Fibroblast of lung (primary cell): ENCODE data around the gene HSPG2.

Experiments used
- EZH2 ChIP-seq: IDR thresholded peaks from 2 replicates; pipeline ENCODE4 v1.5.1; 2012; ENCODE audit warnings: low read length, control low read depth, mild to moderate bottlenecking; ENCODE audit errors: missing control alignments
- TF ChIP-seq, protein P1 (sequence below), 2 donors: IDR thresholded peaks in 1 of 2; conservative IDR thresholded peaks in 1 of 2; 1 replicate in 1 of 2; 2 replicates in 1 of 2; pipeline ENCODE4 v1.5.1; 2011 to 2012; ENCODE audit warnings: low read length in 2 of 2, control low read depth in 1 of 2, inconsistent platforms in 1 of 2, low read depth in 1 of 2, mild to moderate bottlenecking in 1 of 2

DNA sequence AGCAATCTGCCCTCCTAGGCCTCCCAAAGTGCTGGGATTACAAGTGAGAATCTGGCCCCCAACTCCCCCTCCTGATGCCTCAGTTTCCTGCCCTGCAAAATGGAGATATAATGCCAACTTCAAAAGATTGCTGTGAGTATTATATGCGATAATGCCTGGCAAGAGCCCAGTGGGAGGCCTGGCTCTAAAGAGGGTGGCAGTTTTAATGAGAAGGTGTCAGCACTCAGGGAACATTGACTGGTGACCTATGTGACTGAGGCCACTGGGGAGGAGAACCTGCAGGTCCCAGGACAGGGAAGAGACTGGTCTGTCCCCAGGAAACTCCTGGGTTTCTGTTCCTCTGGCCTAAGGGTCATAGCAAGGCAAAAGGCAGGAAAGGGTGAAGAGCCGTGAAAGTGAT, 11.0 kb downstream of the HSPG2 start:
- TF ChIP-seq, protein P1, sequence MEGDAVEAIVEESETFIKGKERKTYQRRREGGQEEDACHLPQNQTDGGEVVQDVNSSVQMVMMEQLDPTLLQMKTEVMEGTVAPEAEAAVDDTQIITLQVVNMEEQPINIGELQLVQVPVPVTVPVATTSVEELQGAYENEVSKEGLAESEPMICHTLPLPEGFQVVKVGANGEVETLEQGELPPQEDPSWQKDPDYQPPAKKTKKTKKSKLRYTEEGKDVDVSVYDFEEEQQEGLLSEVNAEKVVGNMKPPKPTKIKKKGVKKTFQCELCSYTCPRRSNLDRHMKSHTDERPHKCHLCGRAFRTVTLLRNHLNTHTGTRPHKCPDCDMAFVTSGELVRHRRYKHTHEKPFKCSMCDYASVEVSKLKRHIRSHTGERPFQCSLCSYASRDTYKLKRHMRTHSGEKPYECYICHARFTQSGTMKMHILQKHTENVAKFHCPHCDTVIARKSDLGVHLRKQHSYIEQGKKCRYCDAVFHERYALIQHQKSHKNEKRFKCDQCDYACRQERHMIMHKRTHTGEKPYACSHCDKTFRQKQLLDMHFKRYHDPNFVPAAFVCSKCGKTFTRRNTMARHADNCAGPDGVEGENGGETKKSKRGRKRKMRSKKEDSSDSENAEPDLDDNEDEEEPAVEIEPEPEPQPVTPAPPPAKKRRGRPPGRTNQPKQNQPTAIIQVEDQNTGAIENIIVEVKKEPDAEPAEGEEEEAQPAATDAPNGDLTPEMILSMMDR (conservative IDR thresholded peaks at IDR 0.05 in 1 of 2, IDR thresholded peaks at IDR 0.05 in 1 of 2; ENCODE audit: low read depth in 1 of 2, low read length in 2 of 2): no peak
- TF ChIP-seq EZH2: no peak
